ENCODE data around the gene PCDH10.

DNA sequence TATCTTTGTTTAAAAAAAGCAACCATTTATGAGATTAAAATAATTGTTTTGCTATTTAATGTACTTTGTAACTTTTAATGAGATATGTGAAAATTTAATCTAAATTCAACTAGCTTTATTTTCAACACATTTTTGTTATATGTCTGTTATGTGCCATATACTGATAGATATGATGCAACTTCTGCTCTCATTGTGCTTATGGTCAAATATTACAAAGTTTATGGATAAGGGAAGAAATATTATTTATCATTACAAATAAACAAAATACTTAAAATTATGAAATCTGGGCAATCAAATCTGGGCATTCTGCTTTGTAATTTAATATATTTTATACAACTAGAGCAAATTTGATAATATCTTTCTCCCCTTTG, 40.0 kb downstream of the PCDH10 start:
- TF ChIP-seq, protein P1, sequence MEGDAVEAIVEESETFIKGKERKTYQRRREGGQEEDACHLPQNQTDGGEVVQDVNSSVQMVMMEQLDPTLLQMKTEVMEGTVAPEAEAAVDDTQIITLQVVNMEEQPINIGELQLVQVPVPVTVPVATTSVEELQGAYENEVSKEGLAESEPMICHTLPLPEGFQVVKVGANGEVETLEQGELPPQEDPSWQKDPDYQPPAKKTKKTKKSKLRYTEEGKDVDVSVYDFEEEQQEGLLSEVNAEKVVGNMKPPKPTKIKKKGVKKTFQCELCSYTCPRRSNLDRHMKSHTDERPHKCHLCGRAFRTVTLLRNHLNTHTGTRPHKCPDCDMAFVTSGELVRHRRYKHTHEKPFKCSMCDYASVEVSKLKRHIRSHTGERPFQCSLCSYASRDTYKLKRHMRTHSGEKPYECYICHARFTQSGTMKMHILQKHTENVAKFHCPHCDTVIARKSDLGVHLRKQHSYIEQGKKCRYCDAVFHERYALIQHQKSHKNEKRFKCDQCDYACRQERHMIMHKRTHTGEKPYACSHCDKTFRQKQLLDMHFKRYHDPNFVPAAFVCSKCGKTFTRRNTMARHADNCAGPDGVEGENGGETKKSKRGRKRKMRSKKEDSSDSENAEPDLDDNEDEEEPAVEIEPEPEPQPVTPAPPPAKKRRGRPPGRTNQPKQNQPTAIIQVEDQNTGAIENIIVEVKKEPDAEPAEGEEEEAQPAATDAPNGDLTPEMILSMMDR (IDR thresholded peaks at IDR 0.05; ENCODE audit: low read depth, low read length, poor library complexity, severe bottlenecking), result no peak
- no peak for TF ChIP-seq EZH2phosphoT487 (IDR thresholded peaks at IDR 0.05; ENCODE audit: borderline replicate concordance, low read length)
